AG09309 (cell line): Measurements from ENCODE around the gene LSP1.

Experiments used
- DNase-seq: peaks from one replicate; pipeline ENCODE4 v3.0.0-alpha.2; 2010; ENCODE audit warnings: low read depth
- H3K4me3 ChIP-seq: 2 replicates; pipeline ENCODE4 v1.5.1; 2011; ENCODE audit warnings: mild to moderate bottlenecking, low read depth, low read length, moderate library complexity; ENCODE audit not compliant: control insufficient read depth
- CTCF ChIP-seq: IDR thresholded peaks from 2 replicates; pipeline ENCODE4 v1.5.1; 2011; ENCODE audit warnings: mild to moderate bottlenecking, low read depth, low read length, inconsistent platforms; ENCODE audit not compliant: insufficient read depth, control insufficient read depth; ENCODE audit errors: missing control alignments

LSP1 gene

GRCh38 chr11:1906611-1907423 lies 53.9 kb downstream of the LSP1 start:
- TF ChIP-seq CTCF = no peak
- H3K4me3 ChIP-seq = no peak overlapping the region
- no peak for DNase-seq

- no peak overlapping the region for H3K4me3 ChIP-seq
- TF ChIP-seq CTCF = no peak
- no peak for DNase-seq
Observed at GRCh38 chr11:1908618-1909017, 55.7 kb downstream of the LSP1 start.

- TF ChIP-seq CTCF = no peak
- no peak for DNase-seq
- H3K4me3 ChIP-seq = no peak overlapping the region
Observed at GRCh38 chr11:1909524-1909923, 56.6 kb downstream of the LSP1 start.

GRCh38 chr11:1912289-1912878 lies 59.5 kb downstream of the LSP1 start:
- no peak for TF ChIP-seq CTCF
- no peak for DNase-seq

GRCh38 chr11:1913271-1914060 lies 60.6 kb downstream of the LSP1 start:
- TF ChIP-seq CTCF = no peak
- no peak overlapping the region for H3K4me3 ChIP-seq
- no peak for DNase-seq

More at GRCh38 chr11:1912289-1912878, 59.5 kb downstream of the LSP1 start:
- no peak overlapping the region for H3K4me3 ChIP-seq

- H3K4me3 ChIP-seq = no peak overlapping the region
- DNase-seq = no peak
- no peak for TF ChIP-seq CTCF
Observed at GRCh38 chr11:1915795-1916131, 62.9 kb downstream of the LSP1 start.
